GM12865 (cell line): ENCODE data around the gene PGD.

Source experiments
- DNase-seq: peaks from one replicate; pipeline ENCODE4 v3.0.0; 2010; ENCODE audit warnings: low read depth
- H3K4me3 ChIP-seq: 2 replicates; pipeline ENCODE4 v1.5.1; 2011; ENCODE audit warnings: mild to moderate bottlenecking, low read depth, low read length, control low read depth
- TF ChIP-seq, protein P1 (sequence below): IDR thresholded peaks from 2 replicates; pipeline ENCODE4 v1.5.1; 2011; ENCODE audit warnings: low read length, control low read depth, low read depth, inconsistent platforms; ENCODE audit not compliant: insufficient read depth; ENCODE audit errors: missing control alignments

Gene PGD

DNA sequence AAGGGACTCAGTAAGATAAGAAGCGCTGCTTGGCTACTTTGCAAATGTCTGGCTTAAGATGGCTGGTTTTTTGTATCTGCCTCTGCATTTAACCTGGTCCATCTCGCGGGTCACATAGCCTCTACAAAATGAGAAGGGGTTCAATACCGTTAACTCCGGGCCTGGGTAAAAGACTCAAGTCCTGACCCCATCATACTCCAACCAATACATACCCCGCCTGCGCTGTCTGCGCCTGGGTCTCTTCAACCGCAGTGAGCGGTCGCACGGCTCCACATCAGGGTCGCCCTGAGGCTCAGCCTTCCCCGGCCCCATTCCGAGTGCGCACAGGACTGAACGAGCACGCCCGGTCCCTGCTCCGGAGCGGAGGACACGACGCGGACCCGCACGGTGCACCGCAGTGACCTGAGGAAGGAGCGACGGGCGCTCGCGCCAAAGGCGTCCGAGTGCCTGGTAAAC is 558 bp upstream of the PGD start:
- TF ChIP-seq, protein P1, sequence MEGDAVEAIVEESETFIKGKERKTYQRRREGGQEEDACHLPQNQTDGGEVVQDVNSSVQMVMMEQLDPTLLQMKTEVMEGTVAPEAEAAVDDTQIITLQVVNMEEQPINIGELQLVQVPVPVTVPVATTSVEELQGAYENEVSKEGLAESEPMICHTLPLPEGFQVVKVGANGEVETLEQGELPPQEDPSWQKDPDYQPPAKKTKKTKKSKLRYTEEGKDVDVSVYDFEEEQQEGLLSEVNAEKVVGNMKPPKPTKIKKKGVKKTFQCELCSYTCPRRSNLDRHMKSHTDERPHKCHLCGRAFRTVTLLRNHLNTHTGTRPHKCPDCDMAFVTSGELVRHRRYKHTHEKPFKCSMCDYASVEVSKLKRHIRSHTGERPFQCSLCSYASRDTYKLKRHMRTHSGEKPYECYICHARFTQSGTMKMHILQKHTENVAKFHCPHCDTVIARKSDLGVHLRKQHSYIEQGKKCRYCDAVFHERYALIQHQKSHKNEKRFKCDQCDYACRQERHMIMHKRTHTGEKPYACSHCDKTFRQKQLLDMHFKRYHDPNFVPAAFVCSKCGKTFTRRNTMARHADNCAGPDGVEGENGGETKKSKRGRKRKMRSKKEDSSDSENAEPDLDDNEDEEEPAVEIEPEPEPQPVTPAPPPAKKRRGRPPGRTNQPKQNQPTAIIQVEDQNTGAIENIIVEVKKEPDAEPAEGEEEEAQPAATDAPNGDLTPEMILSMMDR: no peak
- DNase-seq: no peak
- peak overlapping the region; percentile 66 for H3K4me3 ChIP-seq

GRCh38 chr1:10399444-10399941 is 629 bp downstream of the PGD start:
- H3K4me3 ChIP-seq: peak overlapping the region; percentile 83
- TF ChIP-seq, protein P1: no peak
- DNase-seq: no peak

GRCh38 chr1:10400013-10400412 is 1.1 kb downstream of the PGD start:
- DNase-seq: no peak
- TF ChIP-seq, protein P1: no peak
- H3K4me3 ChIP-seq: peak overlapping the region; percentile 83

DNA sequence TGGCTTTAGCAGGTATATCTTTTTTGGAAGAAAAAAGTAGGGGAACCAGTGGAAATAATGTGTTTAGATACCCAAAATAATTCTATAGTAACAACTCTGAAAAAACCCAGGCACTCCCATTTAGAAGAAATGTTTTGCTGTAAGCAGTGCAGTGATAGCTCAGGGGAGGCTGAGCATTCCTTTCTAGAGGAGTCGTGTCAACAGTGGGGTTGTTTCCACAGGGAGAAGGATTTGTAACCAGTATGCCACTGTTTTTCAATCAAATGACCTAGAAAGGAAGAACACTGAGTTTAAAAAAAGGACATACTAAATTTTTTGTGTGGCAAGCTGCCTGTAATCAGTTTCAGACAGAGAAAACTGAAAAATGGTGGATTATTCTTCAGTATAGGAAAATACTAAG is 2.4 kb downstream of the PGD start:
- H3K4me3 ChIP-seq: no peak overlapping the region
- TF ChIP-seq, protein P1: no peak
- no peak for DNase-seq

DNA sequence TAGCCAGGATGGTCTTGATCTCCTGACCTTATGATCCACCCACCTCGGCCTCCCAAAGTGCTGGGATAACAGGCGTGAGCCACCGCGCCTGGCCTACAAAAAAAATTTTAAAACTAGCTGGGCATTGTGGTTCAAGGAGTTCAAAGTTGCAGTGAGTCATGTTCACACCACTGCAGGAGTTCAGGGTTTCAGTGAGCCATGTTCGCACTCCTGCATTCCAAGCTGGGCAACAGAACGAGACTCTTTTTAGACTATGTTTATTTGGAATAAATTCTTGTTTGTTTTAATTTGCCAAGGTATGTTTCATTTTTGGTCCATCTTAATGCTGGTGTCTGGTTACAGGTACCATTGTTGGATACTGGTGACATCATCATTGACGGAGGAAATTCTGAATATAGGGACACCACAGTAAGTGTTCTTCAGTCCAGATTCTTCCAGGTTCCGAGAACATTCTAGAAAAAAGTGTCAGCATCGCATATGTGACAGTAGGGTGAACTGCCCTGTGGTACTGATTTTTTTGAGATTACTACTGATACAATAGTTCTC is 3.9 kb downstream of the PGD start:
- TF ChIP-seq, protein P1: no peak
- H3K4me3 ChIP-seq: no peak overlapping the region
- DNase-seq: no peak

DNA sequence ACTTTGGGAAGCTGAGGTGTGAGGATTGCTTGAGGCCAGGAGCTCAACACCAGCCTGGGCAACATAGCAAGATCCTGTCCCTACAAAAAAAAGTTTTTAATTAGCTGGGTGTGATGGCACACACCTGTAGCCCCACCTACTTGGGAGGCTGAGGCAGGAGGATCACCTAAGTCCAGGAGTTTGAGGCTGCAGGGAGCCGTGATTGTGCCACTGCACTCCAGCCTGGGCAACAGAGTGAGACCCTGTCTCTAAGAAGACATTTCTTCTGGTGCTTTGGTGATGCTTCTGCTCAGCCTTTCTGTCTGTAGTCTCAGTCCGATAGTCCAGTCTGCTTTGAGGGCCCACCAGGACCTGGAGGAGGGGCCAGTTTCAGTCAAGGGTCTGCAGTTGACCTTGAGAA is 8.3 kb downstream of the PGD start:
- no peak overlapping the region for H3K4me3 ChIP-seq
- DNase-seq: no peak
- TF ChIP-seq, protein P1: no peak
